ENCODE measurements around the gene P3H2.

P3H2 gene

GRCh38 chr3:189982321-189982945 is 138.3 kb downstream of the P3H2 start:
- peaks cover 36% of the 10 kb centered on the region for H3K4me1 ChIP-seq (ENCODE audit: insufficient read depth, low read length)
- no peak overlapping the region for H3K9ac ChIP-seq (ENCODE audit: low read depth, low read length)
- H3K27me3 ChIP-seq (ENCODE audit: insufficient read depth, low read length) = no peaks in the 10 kb centered on the region
- H3K4me3 ChIP-seq (ENCODE audit: low read length) = no peak overlapping the region
- H3K36me3 ChIP-seq (ENCODE audit: insufficient read depth, low read length) = peaks cover 11% of the 10 kb centered on the region; the same call in 1 of the 2 replicates
- H3K27ac ChIP-seq (ENCODE audit: low read depth, low read length) = no peak overlapping the region
- no peaks in the 10 kb centered on the region for H3K9me3 ChIP-seq (ENCODE audit: insufficient read depth, low read depth, low read length)
- 94% methylated on average over 5 of the region's 5 CpGs for WGBS

GRCh38 chr3:189981668-189982067 is 139.0 kb downstream of the P3H2 start:
- Histone ChIP-seq H3K9me3 (ENCODE audit: insufficient read depth, low read depth, low read length) (no peaks in the 10 kb centered on the region), H3K9ac (ENCODE audit: low read depth, low read length) (no peak overlapping the region), H3K4me3 (ENCODE audit: low read length) (no peak overlapping the region), H3K27ac (ENCODE audit: low read depth, low read length) (no peak overlapping the region; the same call in 1 of the 2 replicates), H3K36me3 (ENCODE audit: insufficient read depth, low read length) (peaks cover 11% of the 10 kb centered on the region; the same call in 1 of the 2 replicates), H3K4me1 (ENCODE audit: insufficient read depth, low read length) (peaks cover 36% of the 10 kb centered on the region), H3K27me3 (ENCODE audit: insufficient read depth, low read length) (no peaks in the 10 kb centered on the region)

GRCh38 chr3:189978753-189979152 is 141.9 kb downstream of the P3H2 start:
- 89% methylated on average over 3 of the region's 3 CpGs for WGBS
- Histone ChIP-seq H3K4me3 (ENCODE audit: low read length) (no peak overlapping the region), H3K27ac (ENCODE audit: low read depth, low read length) (no peak overlapping the region)

GRCh38 chr3:189977174-189977573 is 143.5 kb downstream of the P3H2 start:
- H3K4me1 ChIP-seq (ENCODE audit: insufficient read depth, low read length) = peaks cover 6% of the 10 kb centered on the region; the same call in 1 of the 2 replicates
- H3K27ac ChIP-seq (ENCODE audit: low read depth, low read length) = no peak overlapping the region
- no peak overlapping the region for H3K9ac ChIP-seq (ENCODE audit: low read depth, low read length)
- peaks cover 35% of the 10 kb centered on the region for H3K36me3 ChIP-seq (ENCODE audit: insufficient read depth, low read length)
- no peaks in the 10 kb centered on the region for H3K27me3 ChIP-seq (ENCODE audit: insufficient read depth, low read length)
- no peak overlapping the region for H3K4me3 ChIP-seq (ENCODE audit: low read length)
- WGBS = 92% methylated on average over 5 of the region's 5 CpGs
- H3K9me3 ChIP-seq (ENCODE audit: insufficient read depth, low read depth, low read length) = no peaks in the 10 kb centered on the region

More at GRCh38 chr3:189978753-189979152, 141.9 kb downstream of the P3H2 start:
- no peaks in the 10 kb centered on the region for H3K27me3 ChIP-seq (ENCODE audit: insufficient read depth, low read length)
- peaks cover 23% of the 10 kb centered on the region for H3K36me3 ChIP-seq (ENCODE audit: insufficient read depth, low read length)
- no peaks in the 10 kb centered on the region for H3K9me3 ChIP-seq (ENCODE audit: insufficient read depth, low read depth, low read length)
- peaks cover 21% of the 10 kb centered on the region for H3K4me1 ChIP-seq (ENCODE audit: insufficient read depth, low read length)
- H3K9ac ChIP-seq (ENCODE audit: low read depth, low read length) = no peak overlapping the region

- H3K4me1 ChIP-seq (ENCODE audit: insufficient read depth, low read length) = no peaks in the 10 kb centered on the region
- 100% methylated on average over 3 of the region's 4 CpGs for WGBS
- H3K4me3 ChIP-seq (ENCODE audit: low read length) = no peak overlapping the region
- no peaks in the 10 kb centered on the region for H3K27me3 ChIP-seq (ENCODE audit: insufficient read depth, low read length)
- no peak overlapping the region for H3K9ac ChIP-seq (ENCODE audit: low read depth, low read length)
- peaks cover 48% of the 10 kb centered on the region for H3K36me3 ChIP-seq (ENCODE audit: insufficient read depth, low read length)
- no peaks in the 10 kb centered on the region for H3K9me3 ChIP-seq (ENCODE audit: insufficient read depth, low read depth, low read length)
- H3K27ac ChIP-seq (ENCODE audit: low read depth, low read length) = no peak overlapping the region
Measured at GRCh38 chr3:189975391-189975990, 145.2 kb downstream of the P3H2 start.

GRCh38 chr3:189974359-189974758 is 146.3 kb downstream of the P3H2 start:
- Histone ChIP-seq H3K4me1 (ENCODE audit: insufficient read depth, low read length) (no peaks in the 10 kb centered on the region), H3K27ac (ENCODE audit: low read depth, low read length) (no peak overlapping the region), H3K4me3 (ENCODE audit: low read length) (no peak overlapping the region), H3K9me3 (ENCODE audit: insufficient read depth, low read depth, low read length) (no peaks in the 10 kb centered on the region), H3K27me3 (ENCODE audit: insufficient read depth, low read length) (no peaks in the 10 kb centered on the region), H3K36me3 (ENCODE audit: insufficient read depth, low read length) (peaks cover 54% of the 10 kb centered on the region), H3K9ac (ENCODE audit: low read depth, low read length) (no peak overlapping the region)
- 95% methylated on average over 12 of the region's 12 CpGs for WGBS

- Histone ChIP-seq H3K4me3 (ENCODE audit: low read length) (no peak overlapping the region), H3K4me1 (ENCODE audit: insufficient read depth, low read length) (no peaks in the 10 kb centered on the region), H3K9ac (ENCODE audit: low read depth, low read length) (no peak overlapping the region), H3K9me3 (ENCODE audit: insufficient read depth, low read depth, low read length) (no peaks in the 10 kb centered on the region), H3K27me3 (ENCODE audit: insufficient read depth, low read length) (no peaks in the 10 kb centered on the region), H3K36me3 (ENCODE audit: insufficient read depth, low read length) (peaks cover 40% of the 10 kb centered on the region), H3K27ac (ENCODE audit: low read depth, low read length) (no peak overlapping the region)
- WGBS = 43% methylated on average over 4 of the region's 5 CpGs
Measured at GRCh38 chr3:189967254-189967865, 153.3 kb downstream of the P3H2 start.

GRCh38 chr3:189966843-189967242 is 153.9 kb downstream of the P3H2 start:
- Histone ChIP-seq H3K4me3 (ENCODE audit: low read length) (no peak overlapping the region), H3K36me3 (ENCODE audit: insufficient read depth, low read length) (peaks cover 36% of the 10 kb centered on the region), H3K9ac (ENCODE audit: low read depth, low read length) (no peak overlapping the region), H3K27me3 (ENCODE audit: insufficient read depth, low read length) (no peaks in the 10 kb centered on the region), H3K4me1 (ENCODE audit: insufficient read depth, low read length) (peaks cover 1% of the 10 kb centered on the region; the same call in 1 of the 2 replicates), H3K27ac (ENCODE audit: low read depth, low read length) (no peak overlapping the region), H3K9me3 (ENCODE audit: insufficient read depth, low read depth, low read length) (no peaks in the 10 kb centered on the region)
- WGBS = 82% methylated on average over 3 of the region's 5 CpGs

- no peaks in the 10 kb centered on the region for H3K9me3 ChIP-seq (ENCODE audit: insufficient read depth, low read depth, low read length)
- H3K4me1 ChIP-seq (ENCODE audit: insufficient read depth, low read length) = peaks cover 3% of the 10 kb centered on the region; the same call in 1 of the 2 replicates
- no peak overlapping the region for H3K27ac ChIP-seq (ENCODE audit: low read depth, low read length)
- H3K9ac ChIP-seq (ENCODE audit: low read depth, low read length) = no peak overlapping the region
- no peak overlapping the region for H3K4me3 ChIP-seq (ENCODE audit: low read length)
- H3K27me3 ChIP-seq (ENCODE audit: insufficient read depth, low read length) = no peaks in the 10 kb centered on the region
- H3K36me3 ChIP-seq (ENCODE audit: insufficient read depth, low read length) = peaks cover 18% of the 10 kb centered on the region
- 95% methylated on average over 9 of the region's 9 CpGs for WGBS
Measured at GRCh38 chr3:189964623-189965332, 155.9 kb downstream of the P3H2 start.

- H3K9me3 ChIP-seq (ENCODE audit: insufficient read depth, low read depth, low read length) = no peaks in the 10 kb centered on the region
- no peak overlapping the region for H3K9ac ChIP-seq (ENCODE audit: low read depth, low read length)
- no peak overlapping the region for H3K4me3 ChIP-seq (ENCODE audit: low read length)
- no peaks in the 10 kb centered on the region for H3K27me3 ChIP-seq (ENCODE audit: insufficient read depth, low read length)
- H3K27ac ChIP-seq (ENCODE audit: low read depth, low read length) = no peak overlapping the region
- H3K4me1 ChIP-seq (ENCODE audit: insufficient read depth, low read length) = peaks cover 3% of the 10 kb centered on the region; the same call in 1 of the 2 replicates
- peaks cover 8% of the 10 kb centered on the region; the same call in 1 of the 2 replicates for H3K36me3 ChIP-seq (ENCODE audit: insufficient read depth, low read length)
- 96% methylated on average over 4 of the region's 4 CpGs for WGBS
Measured at GRCh38 chr3:189962466-189962865, 158.2 kb downstream of the P3H2 start.
